Naive thymus-derived CD4-positive, alpha-beta T cell (primary cell): ENCODE results near the gene DCUN1D1. TPM values are rescaled to one million over a fixed set of nuclear protein-coding genes. Genes with fewer than 3 reads are reported as not detected.

ENCODE experiments used
- ATAC-seq: fragments of 150-1000 bp; cut with Tn5 transposase; 2 replicates; pipeline ENCODE4 v1.10.0; 2021; ENCODE audit warnings: mild to moderate bottlenecking, moderate library complexity
- CTCF ChIA-PET: fragments of 350-600 bp; sonication (Branson Sonifier 250); formaldehyde crosslinking; loops from one replicate; lab custom pipeline; 2021; ENCODE audit warnings: antibody characterized with exemption; lab: Charles Lee
- POLR2A ChIA-PET: fragments of 350-600 bp; sonication (Branson Sonifier 250); formaldehyde crosslinking; loops from one replicate; lab custom pipeline; 2021; ENCODE audit warnings: antibody characterized with exemption, inconsistent platforms; lab: Charles Lee
- DNase-seq, 9 donors: peaks; one replicate each; pipeline versions ENCODE4 v3.0.0 to v3.0.0-alpha.2; 2020 to 2022; ENCODE audit warnings: mixed read lengths in 1 of 9
- H3K27ac ChIP-seq: one replicate; pipeline ENCODE4 v1.7.0; 2013; ENCODE audit warnings: mild to moderate bottlenecking, low read depth, low read length, moderate library complexity
- H3K27me3 ChIP-seq, 2 donors: one replicate each; pipeline ENCODE4 v1.7.0; 2013; ENCODE audit warnings: low read length in 2 of 2, mild to moderate bottlenecking in 2 of 2, moderate library complexity in 2 of 2; ENCODE audit not compliant: control insufficient read depth in 2 of 2, insufficient read depth in 2 of 2
- H3K36me3 ChIP-seq, 3 experiments: 1 replicate in 2 of 3; 2 replicates in 1 of 3; pipeline ENCODE4 v1.7.0; 2013; ENCODE audit warnings: low read length in 3 of 3, mild to moderate bottlenecking in 3 of 3, moderate library complexity in 1 of 3; ENCODE audit not compliant: insufficient read depth in 3 of 3, control insufficient read depth in 2 of 3
- H3K4me1 ChIP-seq, 2 donors: one replicate each; pipeline ENCODE4 v1.7.0; 2013; ENCODE audit warnings: low read length in 2 of 2, mild to moderate bottlenecking in 2 of 2, moderate library complexity in 1 of 2; ENCODE audit not compliant: control insufficient read depth in 2 of 2, insufficient read depth in 2 of 2
- H3K4me3 ChIP-seq: 2 replicates; pipeline ENCODE4 v1.7.0; 2013; ENCODE audit warnings: mild to moderate bottlenecking, low read length
- H3K9me3 ChIP-seq, 3 experiments: 1 replicate in 2 of 3; 2 replicates in 1 of 3; pipeline ENCODE4 v1.7.0; 2013; ENCODE audit warnings: low read length in 3 of 3; ENCODE audit not compliant: control insufficient read depth in 2 of 3
- H3K27ac Mint-ChIP-seq, 9 donors: one replicate each; pipeline ENCODE4 v1.8.0; 2020 to 2022; ENCODE audit warnings: mixed read lengths in 9 of 9, mild to moderate bottlenecking in 8 of 9, moderate library complexity in 5 of 9, inconsistent platforms in 2 of 9
- H3K27me3 Mint-ChIP-seq, 5 donors: one replicate each; pipeline ENCODE4 v1.8.0; 2021 to 2022; ENCODE audit warnings: mixed read lengths in 5 of 5, mild to moderate bottlenecking in 1 of 5
- H3K36me3 Mint-ChIP-seq, 5 donors: one replicate each; pipeline ENCODE4 v1.8.0; 2020 to 2022; ENCODE audit warnings: mixed read lengths in 5 of 5, mild to moderate bottlenecking in 3 of 5, inconsistent platforms in 1 of 5
- H3K4me1 Mint-ChIP-seq, 7 donors: one replicate each; pipeline ENCODE4 v1.8.0; 2020 to 2022; ENCODE audit warnings: mixed read lengths in 7 of 7, mild to moderate bottlenecking in 3 of 7, inconsistent platforms in 1 of 7
- H3K4me3 Mint-ChIP-seq, 10 donors: one replicate each; pipeline ENCODE4 v1.8.0; 2020 to 2022; ENCODE audit warnings: mild to moderate bottlenecking in 10 of 10, mixed read lengths in 10 of 10, moderate library complexity in 6 of 10, inconsistent platforms in 2 of 10
- H3K9me3 Mint-ChIP-seq, 11 donors: one replicate each; pipeline ENCODE4 v1.8.0; 2020 to 2022; ENCODE audit warnings: mixed read lengths in 11 of 11, mild to moderate bottlenecking in 4 of 11, inconsistent platforms in 1 of 11, moderate library complexity in 1 of 11
- intact Hi-C, 2 donors: fragments of 100-400 bp; cut with micrococcal nuclease; formaldehyde crosslinking; loops; one replicate each; pipeline ENCODE4 v1.15.1; 2023
- polyA plus RNA-seq, 2 donors: library from polyadenylated mRNA; unstranded; fragments of 300-500 nt; fragmentation: Illumina TruSeq; gene quantifications; one replicate each; pipeline ENCODE4 v1.2.3, GENCODE V29; 2021
- total RNA-seq, 6 experiments: library from RNA in 5 of 6; stranded (reverse) in 5 of 6; gene quantifications; 1 replicate in 5 of 6; 2 replicates in 1 of 6; pipeline ENCODE4 v1.2.3 and lab custom pipeline; 2021 to 2026

The DCUN1D1 gene
- total and polyA plus RNA-seq, 7 experiments from 2014 or later, result 22.2 to 53.0 (median 31.1) TPM

DNA sequence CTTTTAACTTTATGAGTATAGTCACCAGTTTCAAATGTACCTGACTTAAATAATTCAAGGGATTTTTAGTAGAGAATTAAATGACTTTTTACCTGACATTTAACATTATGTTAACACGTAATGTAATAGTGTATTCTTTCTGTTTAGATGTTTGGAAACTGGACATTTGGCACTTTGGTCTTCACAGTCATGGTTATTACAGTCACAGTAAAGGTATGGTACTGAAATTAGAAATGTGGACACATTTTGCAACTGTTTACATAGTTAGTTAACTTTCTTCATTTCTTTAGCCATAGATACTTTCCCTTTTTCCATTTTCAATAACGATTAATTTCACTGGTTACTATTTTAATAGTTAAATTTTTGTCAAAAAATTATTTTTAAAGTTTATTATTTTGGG lies 83.8 kb downstream of the DCUN1D1 start:
- CTCF ChIA-PET, result no interaction called here
- POLR2A ChIA-PET, result interaction anchor here (0.7 kb wide), 1 partner anchor 34 kb away, joined by 3 read pairs; no protein-coding TSS in a partner anchor
- no peak overlapping the region for H3K27ac ChIP-seq
- H3K27me3 ChIP-seq, result no peaks in the 10 kb centered on the region
- intact Hi-C loops, result no loop called here
- H3K36me3 Mint-ChIP-seq, result peaks cover 0 to 28% (median 20%) of the 10 kb centered on the region in 5 donors
- ATAC-seq (no peak), DNase-seq (no peak)
- H3K4me1 ChIP-seq, result no peaks in the 10 kb centered on the region
- peak overlapping the region in 2 of 9 donors; percentile 22 to 42 for H3K27ac Mint-ChIP-seq
- no peaks in the 10 kb centered on the region for H3K27me3 Mint-ChIP-seq
- H3K4me3 Mint-ChIP-seq, result no peak overlapping the region
- H3K36me3 ChIP-seq, result peaks cover 0 to 41% (median 4%) of the 10 kb centered on the region in 3 experiments
- H3K9me3 Mint-ChIP-seq, result peaks cover 0 to 1% (median 0%) of the 10 kb centered on the region in 11 donors
- no peaks in the 10 kb centered on the region for H3K9me3 ChIP-seq
- H3K4me1 Mint-ChIP-seq, result peaks cover 0 to 5% (median 0%) of the 10 kb centered on the region in 7 donors
- H3K4me3 ChIP-seq, result no peak overlapping the region

DNA sequence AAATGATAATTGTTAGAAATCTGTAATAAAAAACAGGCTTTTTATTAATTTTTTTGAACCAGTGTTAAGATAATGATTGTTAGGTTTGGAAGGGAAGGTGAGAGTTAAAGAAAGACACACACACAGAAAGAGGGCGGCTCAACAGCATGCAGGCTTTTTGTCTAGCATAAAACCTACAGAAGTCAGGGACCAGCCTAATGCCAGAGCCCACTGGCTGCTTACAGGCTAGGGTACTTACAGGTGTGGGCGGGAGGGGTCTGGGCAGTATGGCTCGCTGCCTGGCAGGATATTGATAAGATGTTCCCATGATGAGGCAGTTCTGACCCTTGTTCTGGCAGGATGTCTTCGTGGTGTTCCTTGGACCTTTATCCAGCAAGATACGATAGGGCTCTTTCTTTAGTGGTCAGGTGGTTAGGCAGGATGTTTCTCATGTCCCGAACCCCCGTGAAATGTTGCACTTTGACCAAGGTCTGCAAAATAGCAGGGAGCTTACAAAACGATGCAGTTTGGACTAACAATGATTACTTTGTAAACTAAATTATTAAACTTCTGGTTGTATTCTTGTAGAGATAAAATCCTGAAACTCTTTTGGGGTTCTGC lies 84.7 kb downstream of the DCUN1D1 start:
- Histone ChIP-seq H3K27me3 (no peaks in the 10 kb centered on the region), H3K4me1 (no peaks in the 10 kb centered on the region), H3K36me3 (peaks cover 0 to 47% (median 4%) of the 10 kb centered on the region in 3 experiments), H3K9me3 (no peaks in the 10 kb centered on the region), H3K4me3 (no peak overlapping the region), H3K27ac (no peak overlapping the region)
- Mint-ChIP-seq H3K27me3 (no peaks in the 10 kb centered on the region), H3K4me1 (peaks cover 0 to 5% (median 0%) of the 10 kb centered on the region in 7 donors), H3K27ac (peak overlapping the region in 6 of 9 donors; percentile 4 to 74 (median 36)), H3K4me3 (no peak overlapping the region), H3K36me3 (peaks cover 0 to 35% (median 24%) of the 10 kb centered on the region in 5 donors), H3K9me3 (peaks cover 0 to 1% (median 0%) of the 10 kb centered on the region in 11 donors)
- ATAC-seq (no peak), DNase-seq (no peak)
- ChIA-PET CTCF (no interaction called here), POLR2A (no interaction called here)
- intact Hi-C loops, result no loop called here

DNA sequence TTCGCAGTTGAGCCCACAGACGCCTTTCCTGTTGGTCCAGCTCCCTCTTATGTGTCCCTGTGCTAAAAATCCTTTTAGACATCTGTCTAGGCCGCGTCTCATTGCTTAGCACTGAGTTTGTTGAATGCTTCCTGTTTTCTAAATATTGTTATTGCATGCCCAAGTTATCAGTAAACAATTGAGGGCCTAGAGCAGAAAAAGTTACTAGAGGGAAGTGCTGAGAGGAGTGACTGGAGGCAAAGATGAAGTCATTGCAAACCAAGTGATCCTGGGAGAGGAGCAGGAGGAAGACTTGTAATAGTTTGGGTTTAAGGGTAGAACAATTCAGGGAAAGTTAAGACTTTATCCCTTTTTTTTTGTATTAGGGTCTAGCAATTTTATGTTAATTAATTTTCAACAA lies 88.1 kb downstream of the DCUN1D1 start:
- H3K27me3 Mint-ChIP-seq, result no peaks in the 10 kb centered on the region
- H3K36me3 Mint-ChIP-seq, result peaks cover 4 to 42% (median 27%) of the 10 kb centered on the region in 5 donors
- CTCF ChIA-PET, result no interaction called here

DNA sequence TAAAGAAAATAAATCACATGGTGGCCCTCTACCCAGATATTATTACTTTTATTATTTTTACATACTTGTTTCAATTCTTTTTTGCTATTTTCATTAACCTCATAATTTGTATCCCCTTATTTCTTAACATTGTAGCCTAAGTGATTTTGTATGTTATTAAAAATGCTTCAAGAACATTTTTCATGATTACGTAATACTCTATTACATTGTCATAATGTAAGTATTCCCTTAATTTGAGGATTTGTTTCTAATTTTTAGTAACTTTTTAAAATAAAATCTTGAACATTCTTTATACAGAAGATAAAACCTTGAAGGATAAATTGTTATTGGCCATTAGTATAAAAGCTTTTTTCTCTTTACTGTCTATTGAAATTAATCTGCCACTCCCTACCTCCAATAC lies 89.0 kb downstream of the DCUN1D1 start:
- H3K4me3 ChIP-seq, result no peak overlapping the region
- Mint-ChIP-seq H3K36me3 (peaks cover 4 to 50% (median 30%) of the 10 kb centered on the region in 5 donors), H3K27me3 (no peaks in the 10 kb centered on the region), H3K9me3 (peaks cover 0 to 1% (median 0%) of the 10 kb centered on the region in 11 donors), H3K27ac (peak overlapping the region in 2 of 9 donors; percentile 20 to 50), H3K4me1 (peaks cover 0 to 5% (median 0%) of the 10 kb centered on the region in 7 donors), H3K4me3 (no peak overlapping the region)
- no peak for ATAC-seq
- H3K36me3 ChIP-seq, result peaks cover 0 to 45% (median 10%) of the 10 kb centered on the region in 3 experiments
- DNase-seq, result no peak
- H3K27me3 ChIP-seq, result no peaks in the 10 kb centered on the region
- H3K4me1 ChIP-seq, result no peaks in the 10 kb centered on the region
- ChIA-PET CTCF (no interaction called here), POLR2A (no interaction called here)
- H3K9me3 ChIP-seq, result no peaks in the 10 kb centered on the region
- intact Hi-C loops, result no loop called here
- H3K27ac ChIP-seq, result no peak overlapping the region

More for the DNA sequence above, 88.1 kb downstream of the DCUN1D1 start:
- intact Hi-C loops, result no loop called here
- Histone ChIP-seq H3K36me3 (peaks cover 0 to 52% (median 10%) of the 10 kb centered on the region in 3 experiments), H3K27me3 (no peaks in the 10 kb centered on the region), H3K4me1 (no peaks in the 10 kb centered on the region), H3K9me3 (no peaks in the 10 kb centered on the region), H3K27ac (no peak overlapping the region), H3K4me3 (no peak overlapping the region)
- Mint-ChIP-seq H3K4me3 (no peak overlapping the region), H3K9me3 (peaks cover 0 to 1% (median 0%) of the 10 kb centered on the region in 11 donors), H3K27ac (peak overlapping the region in 6 of 9 donors; percentile 19 to 81 (median 53)), H3K4me1 (peaks cover 0 to 5% (median 0%) of the 10 kb centered on the region in 7 donors)
- DNase-seq (no peak), ATAC-seq (no peak)
- POLR2A ChIA-PET, result no interaction called here

DNA sequence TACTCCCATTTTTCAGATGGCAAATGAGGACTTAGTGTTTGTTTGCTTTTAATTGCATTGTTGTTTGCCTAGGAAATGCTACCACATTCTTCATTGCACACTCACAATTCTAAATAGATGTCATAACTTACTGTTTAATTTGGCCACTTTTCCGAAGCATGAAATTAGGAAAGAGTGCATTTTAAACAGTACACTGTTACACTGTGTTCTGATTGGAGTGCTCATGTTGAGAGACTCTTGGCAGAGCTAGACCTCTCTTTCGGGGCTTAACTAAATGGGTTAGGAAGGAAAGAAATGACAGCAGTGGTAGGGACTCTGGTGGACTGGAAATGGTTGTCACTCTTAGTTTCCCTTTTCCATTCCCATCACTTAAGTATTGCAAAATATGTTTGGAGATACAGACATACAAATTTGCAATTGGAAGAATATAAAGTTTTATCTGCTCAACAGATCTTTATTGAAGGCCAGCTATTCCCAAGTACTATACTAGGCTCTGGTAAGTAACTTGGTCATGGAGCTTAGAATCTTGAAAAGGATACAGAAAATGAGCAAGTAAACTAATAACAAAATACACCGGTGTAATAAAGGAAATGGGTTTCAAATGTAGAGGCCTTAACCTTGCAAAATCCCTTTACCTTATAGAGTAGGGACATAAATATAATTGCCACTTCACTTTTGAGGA lies 90.2 kb downstream of the DCUN1D1 start:
- intact Hi-C loops, result no loop called here
- Mint-ChIP-seq H3K4me1 (peaks cover 0 to 5% (median 0%) of the 10 kb centered on the region in 7 donors), H3K36me3 (peaks cover 4 to 47% (median 27%) of the 10 kb centered on the region in 5 donors), H3K27ac (no peak overlapping the region), H3K9me3 (peaks cover 0 to 1% (median 0%) of the 10 kb centered on the region in 11 donors), H3K27me3 (no peaks in the 10 kb centered on the region), H3K4me3 (no peak overlapping the region)
- no peak for ATAC-seq
- no peak for DNase-seq
- ChIA-PET POLR2A (no interaction called here), CTCF (no interaction called here)
- peaks cover 0 to 40% (median 10%) of the 10 kb centered on the region in 3 experiments for H3K36me3 ChIP-seq
- H3K9me3 ChIP-seq, result no peaks in the 10 kb centered on the region
- no peaks in the 10 kb centered on the region for H3K27me3 ChIP-seq
- H3K27ac ChIP-seq, result no peak overlapping the region
- H3K4me3 ChIP-seq, result no peak overlapping the region
- no peaks in the 10 kb centered on the region for H3K4me1 ChIP-seq
